Measurements from ENCODE around the gene PDCD2L.

The PDCD2L gene

GRCh38 chr19:34373601-34374288, 30.5 kb upstream of the PDCD2L start:
- Histone ChIP-seq H3K27ac (ENCODE audit: low read depth, low read length, poor library complexity, severe bottlenecking) (no peak overlapping the region), H3K27me3 (ENCODE audit: insufficient read depth, low read length) (no peaks in the 10 kb centered on the region), H4K20me1 (ENCODE audit: insufficient read depth, low read length) (no peaks in the 10 kb centered on the region), H3K9me2 (ENCODE audit: low read depth, low read length) (no peaks in the 10 kb centered on the region), H3K79me2 (ENCODE audit: insufficient read depth, low read length) (no peaks in the 10 kb centered on the region), H3K4me3 (ENCODE audit: low read depth, low read length, poor library complexity, severe bottlenecking) (no peak overlapping the region), H3F3A (ENCODE audit: insufficient read depth, low read length) (no peaks in the 10 kb centered on the region), H3K36me3 (ENCODE audit: insufficient read depth, low read length) (peaks cover 81% of the 10 kb centered on the region), H3K9ac (ENCODE audit: low read length) (no peak overlapping the region), H2AFZ (ENCODE audit: low read length) (no peak overlapping the region), H3K4me1 (ENCODE audit: insufficient read depth, low read length, severe bottlenecking) (no peaks in the 10 kb centered on the region), H3K9me3 (ENCODE audit: low read length) (no peaks in the 10 kb centered on the region), H3K4me2 (ENCODE audit: low read length) (no peak overlapping the region)
- TF ChIP-seq CTCF (IDR thresholded peaks at IDR 0.05; ENCODE audit: low read length) (no peak), EZH2 (IDR thresholded peaks at IDR 0.05; ENCODE audit: borderline replicate concordance, low read length) (no peak)

GRCh38 chr19:34375598-34375997, 28.6 kb upstream of the PDCD2L start:
- Histone ChIP-seq H3K36me3 (ENCODE audit: insufficient read depth, low read length) (peaks cover 82% of the 10 kb centered on the region), H3K4me2 (ENCODE audit: low read length) (no peak overlapping the region), H3K27ac (ENCODE audit: low read depth, low read length, poor library complexity, severe bottlenecking) (no peak overlapping the region), H3K4me3 (ENCODE audit: low read depth, low read length, poor library complexity, severe bottlenecking) (no peak overlapping the region), H3K4me1 (ENCODE audit: insufficient read depth, low read length, severe bottlenecking) (no peaks in the 10 kb centered on the region), H3K9me3 (ENCODE audit: low read length) (no peaks in the 10 kb centered on the region), H3K9ac (ENCODE audit: low read length) (no peak overlapping the region), H3K9me2 (ENCODE audit: low read depth, low read length) (no peaks in the 10 kb centered on the region), H4K20me1 (ENCODE audit: insufficient read depth, low read length) (no peaks in the 10 kb centered on the region), H3K79me2 (ENCODE audit: insufficient read depth, low read length) (no peaks in the 10 kb centered on the region), H3K27me3 (ENCODE audit: insufficient read depth, low read length) (no peaks in the 10 kb centered on the region), H2AFZ (ENCODE audit: low read length) (no peak overlapping the region), H3F3A (ENCODE audit: insufficient read depth, low read length) (no peaks in the 10 kb centered on the region)
- TF ChIP-seq CTCF (IDR thresholded peaks at IDR 0.05; ENCODE audit: low read length) (no peak), EZH2 (IDR thresholded peaks at IDR 0.05; ENCODE audit: borderline replicate concordance, low read length) (no peak)

- no peaks in the 10 kb centered on the region for H3K27me3 ChIP-seq (ENCODE audit: insufficient read depth, low read length)
These were observed 23.5 kb upstream of the PDCD2L start for GRCh38 chr19:34380639-34381241.

More at GRCh38 chr19:34380639-34381241, 23.5 kb upstream of the PDCD2L start:
- Histone ChIP-seq H3K36me3 (ENCODE audit: insufficient read depth, low read length) (peaks cover 92% of the 10 kb centered on the region), H3K4me3 (ENCODE audit: low read depth, low read length, poor library complexity, severe bottlenecking) (no peak overlapping the region), H3F3A (ENCODE audit: insufficient read depth, low read length) (no peaks in the 10 kb centered on the region), H3K9ac (ENCODE audit: low read length) (no peak overlapping the region), H3K4me2 (ENCODE audit: low read length) (no peak overlapping the region), H3K79me2 (ENCODE audit: insufficient read depth, low read length) (no peaks in the 10 kb centered on the region), H3K9me2 (ENCODE audit: low read depth, low read length) (no peaks in the 10 kb centered on the region), H4K20me1 (ENCODE audit: insufficient read depth, low read length) (no peaks in the 10 kb centered on the region), H2AFZ (ENCODE audit: low read length) (no peak overlapping the region), H3K9me3 (ENCODE audit: low read length) (no peaks in the 10 kb centered on the region), H3K27ac (ENCODE audit: low read depth, low read length, poor library complexity, severe bottlenecking) (no peak overlapping the region), H3K4me1 (ENCODE audit: insufficient read depth, low read length, severe bottlenecking) (no peaks in the 10 kb centered on the region)
- TF ChIP-seq EZH2 (IDR thresholded peaks at IDR 0.05; ENCODE audit: borderline replicate concordance, low read length), result no peak
- TF ChIP-seq CTCF (IDR thresholded peaks at IDR 0.05; ENCODE audit: low read length), result no peak
